IPS DF 19.7 (cell line): Measurements from ENCODE around the gene ABCG1.
A peak's percentile ranks its signal among the peaks of the same experiment; 100 is the strongest.

Experiments used
- DNase-seq: peaks from one replicate; pipeline ENCODE4 v3.0.0-alpha.2; 2013; ENCODE audit warnings: low read depth, low spot score

The ABCG1 gene

GRCh38 chr21:42321231-42321630 is 102.3 kb downstream of the ABCG1 start:
- DNase-seq, result no peak

- no peak for DNase-seq
Observed at GRCh38 chr21:42321845-42322244, 102.9 kb downstream of the ABCG1 start.

DNA sequence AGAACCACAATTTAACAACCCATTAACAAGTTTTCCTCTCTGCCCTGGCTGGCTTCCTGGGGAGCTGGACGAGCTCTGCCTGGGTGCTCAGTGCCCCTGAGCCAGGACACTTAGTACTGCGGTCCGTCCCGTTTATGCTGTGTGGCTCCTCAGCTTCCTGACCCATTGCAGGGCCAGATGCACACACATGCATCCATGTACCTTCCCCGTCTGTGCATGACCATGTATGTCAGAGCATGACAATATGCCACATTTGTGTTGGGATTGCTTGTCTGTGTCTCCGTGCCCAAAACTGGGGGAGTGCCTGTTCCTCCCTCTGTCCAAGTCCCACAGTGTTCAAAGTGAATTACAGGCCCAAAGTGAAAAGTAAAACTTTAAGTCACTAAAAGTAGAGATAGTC is 106.0 kb downstream of the ABCG1 start:
- no peak for DNase-seq

- DNase-seq, result no peak
Observed at GRCh38 chr21:42330380-42331371, 111.7 kb downstream of the ABCG1 start.

- DNase-seq, result no peak
Observed at GRCh38 chr21:42331660-42332059, 112.7 kb downstream of the ABCG1 start.

DNA sequence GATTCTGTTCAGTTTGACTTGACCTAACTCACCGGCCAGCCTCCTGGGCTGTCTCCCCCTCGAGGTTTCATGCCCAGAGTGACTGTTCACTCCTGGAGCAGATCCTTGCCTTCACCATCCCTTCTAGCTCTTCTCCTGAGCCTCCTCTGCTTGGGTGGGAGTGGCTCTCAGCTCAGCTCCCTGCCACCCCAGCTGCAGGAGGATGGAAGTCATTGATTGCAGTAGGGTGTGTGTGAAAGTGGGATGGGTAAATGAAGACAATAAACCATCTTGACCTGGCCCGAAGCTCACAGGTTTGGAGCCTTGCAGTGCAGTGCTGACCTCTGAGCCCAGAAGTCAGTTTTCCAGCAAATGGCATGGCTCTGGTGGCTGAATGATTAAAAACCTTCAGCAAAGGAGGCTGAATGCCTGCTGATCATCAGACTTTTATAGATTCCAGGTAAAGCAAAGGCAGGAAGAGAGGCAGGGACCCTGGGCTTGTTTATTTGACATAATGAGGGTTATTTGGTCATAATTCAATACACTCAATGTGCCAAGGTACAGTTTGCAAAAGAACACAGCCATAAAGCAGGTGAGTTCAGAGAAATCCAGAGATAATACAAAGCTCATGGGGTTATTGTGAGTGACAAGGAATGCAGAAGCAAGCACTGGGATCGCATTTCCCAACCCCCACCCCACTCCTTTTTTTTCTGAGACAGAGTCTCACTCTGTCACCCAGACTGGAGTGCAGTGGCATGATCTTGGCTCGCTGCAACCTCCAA is 113.8 kb downstream of the ABCG1 start:
- DNase-seq, result no peak

GRCh38 chr21:42336054-42336453 is 117.1 kb downstream of the ABCG1 start:
- peak; percentile 84 for DNase-seq

GRCh38 chr21:42337276-42337675 is 118.3 kb downstream of the ABCG1 start:
- DNase-seq, result no peak

DNA sequence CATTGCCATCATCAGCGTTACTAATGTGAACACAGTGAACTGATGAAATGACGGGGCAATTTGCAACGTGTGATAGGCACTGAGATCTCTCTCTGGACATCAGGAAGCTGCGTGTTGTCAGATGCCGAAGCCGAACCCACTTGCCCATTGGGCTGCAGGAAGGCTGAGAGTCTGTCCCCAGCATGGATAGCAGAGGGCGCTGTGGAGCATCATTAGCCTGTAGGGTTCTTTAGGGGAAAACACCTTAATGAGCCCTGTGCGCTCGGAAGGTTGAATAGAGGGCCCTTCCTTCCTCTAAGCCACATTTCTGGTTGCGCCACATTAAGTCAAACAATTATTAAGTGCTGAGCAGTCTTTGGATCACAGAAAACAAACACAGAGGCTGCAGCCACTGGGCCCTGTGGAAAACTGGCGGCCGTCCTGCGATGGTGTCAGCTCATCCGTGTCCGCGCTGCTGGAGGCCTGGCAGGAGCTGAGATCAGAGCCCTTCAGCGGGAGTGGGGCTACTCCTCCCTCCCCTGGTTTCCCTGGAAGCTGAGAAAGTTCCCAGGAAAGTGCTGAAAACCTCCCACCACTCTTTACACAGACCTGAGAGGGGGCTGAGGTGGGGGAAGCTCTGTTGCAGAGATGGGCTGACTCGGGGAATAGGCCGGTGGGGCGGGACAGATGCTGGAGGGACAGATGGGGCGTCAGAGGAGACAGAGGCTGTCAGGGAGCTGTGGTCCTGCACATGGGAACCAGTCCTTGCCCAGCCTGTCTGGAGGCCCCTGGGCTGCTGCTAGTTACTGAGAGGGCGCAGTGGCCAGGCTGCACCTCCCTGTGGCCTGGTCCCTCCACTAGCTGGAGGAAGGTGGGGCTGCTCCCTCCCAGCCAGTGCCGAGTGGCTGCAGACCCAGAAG is 119.1 kb downstream of the ABCG1 start:
- DNase-seq, result peak; percentile 68

- no peak for DNase-seq
Observed at GRCh38 chr21:42338729-42339715, 120.1 kb downstream of the ABCG1 start.

DNA sequence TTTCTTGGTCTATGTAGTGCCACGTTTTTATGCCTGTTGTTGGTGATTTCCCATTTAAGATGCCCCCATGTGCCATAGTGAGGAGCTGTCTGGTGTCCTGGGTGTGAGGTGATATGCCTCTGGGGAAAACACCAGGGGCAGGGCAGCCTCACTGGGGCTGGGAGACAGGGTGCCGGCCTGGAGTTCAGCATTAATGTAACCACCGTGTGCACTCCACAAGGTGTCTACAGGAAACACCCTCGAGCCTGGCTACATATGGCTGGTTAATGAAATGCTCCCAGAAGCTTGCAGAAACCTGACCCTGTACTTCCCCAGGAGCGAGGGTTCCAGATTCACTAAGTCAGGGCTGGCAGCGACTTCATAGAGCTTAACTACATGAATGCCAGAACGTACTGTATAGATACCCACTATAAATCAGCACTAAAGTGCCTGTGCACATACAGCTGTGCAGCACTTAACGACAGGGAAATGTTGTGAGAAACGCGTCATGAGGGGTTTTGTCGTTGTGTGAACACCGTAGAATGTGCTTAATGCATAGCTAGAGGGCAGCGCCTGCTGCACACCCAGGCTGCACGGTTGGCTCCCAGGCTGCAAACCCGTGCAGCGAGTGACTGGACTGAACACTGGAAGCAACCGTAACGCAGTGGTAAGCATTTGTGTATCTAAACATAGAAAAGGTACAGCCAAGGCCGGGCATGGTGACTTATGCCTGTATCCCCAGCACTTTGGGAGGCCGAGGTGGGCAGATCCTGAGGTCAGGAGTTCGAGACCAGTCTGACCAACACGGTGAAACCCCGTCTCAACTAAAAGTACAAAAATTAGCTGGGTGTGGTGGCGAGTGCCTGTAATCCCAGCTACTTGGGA is 121.5 kb downstream of the ABCG1 start:
- DNase-seq, result no peak

GRCh38 chr21:42341776-42342542 is 123.0 kb downstream of the ABCG1 start:
- DNase-seq, result no peak

- DNase-seq, result no peak
Observed at GRCh38 chr21:42343101-42343500, 124.2 kb downstream of the ABCG1 start.

- DNase-seq, result no peak
Observed at GRCh38 chr21:42343556-42343955, 124.6 kb downstream of the ABCG1 start.

GRCh38 chr21:42343963-42344510 is 125.1 kb downstream of the ABCG1 start:
- no peak for DNase-seq

DNA sequence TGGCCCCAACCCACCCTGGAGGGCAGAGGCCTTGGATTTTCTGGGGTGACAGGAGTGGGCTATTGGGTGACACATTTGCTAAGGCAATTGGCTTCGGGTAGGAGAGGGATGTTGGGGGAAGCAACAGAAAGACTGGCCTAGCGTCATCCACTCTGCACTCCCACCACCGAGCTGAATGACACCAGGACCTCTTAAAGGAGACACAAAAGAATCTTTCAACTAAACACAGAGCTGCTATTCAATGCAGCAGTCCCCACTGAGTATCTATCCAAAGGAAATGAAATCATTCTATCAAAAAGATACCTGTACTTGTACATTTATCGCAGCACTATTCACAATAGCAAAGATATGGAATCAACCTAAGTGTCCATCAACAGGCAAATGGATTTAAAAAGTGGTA is 125.7 kb downstream of the ABCG1 start:
- no peak for DNase-seq

- DNase-seq, result no peak
Observed at GRCh38 chr21:42346441-42346840, 127.5 kb downstream of the ABCG1 start.
